Astrocyte of the hippocampus (primary cell): ENCODE data around the gene WBP1.
"Not testable (repeated sequence)": the region's sequence is repeated elsewhere in the genome, so short reads cannot be mapped to it uniquely, and the experiment has no call there.

Experiments used
- DNase-seq: peaks from one replicate; pipeline ENCODE4 v3.0.0; 2011; ENCODE audit warnings: low read depth, low spot score

Gene WBP1

DNA sequence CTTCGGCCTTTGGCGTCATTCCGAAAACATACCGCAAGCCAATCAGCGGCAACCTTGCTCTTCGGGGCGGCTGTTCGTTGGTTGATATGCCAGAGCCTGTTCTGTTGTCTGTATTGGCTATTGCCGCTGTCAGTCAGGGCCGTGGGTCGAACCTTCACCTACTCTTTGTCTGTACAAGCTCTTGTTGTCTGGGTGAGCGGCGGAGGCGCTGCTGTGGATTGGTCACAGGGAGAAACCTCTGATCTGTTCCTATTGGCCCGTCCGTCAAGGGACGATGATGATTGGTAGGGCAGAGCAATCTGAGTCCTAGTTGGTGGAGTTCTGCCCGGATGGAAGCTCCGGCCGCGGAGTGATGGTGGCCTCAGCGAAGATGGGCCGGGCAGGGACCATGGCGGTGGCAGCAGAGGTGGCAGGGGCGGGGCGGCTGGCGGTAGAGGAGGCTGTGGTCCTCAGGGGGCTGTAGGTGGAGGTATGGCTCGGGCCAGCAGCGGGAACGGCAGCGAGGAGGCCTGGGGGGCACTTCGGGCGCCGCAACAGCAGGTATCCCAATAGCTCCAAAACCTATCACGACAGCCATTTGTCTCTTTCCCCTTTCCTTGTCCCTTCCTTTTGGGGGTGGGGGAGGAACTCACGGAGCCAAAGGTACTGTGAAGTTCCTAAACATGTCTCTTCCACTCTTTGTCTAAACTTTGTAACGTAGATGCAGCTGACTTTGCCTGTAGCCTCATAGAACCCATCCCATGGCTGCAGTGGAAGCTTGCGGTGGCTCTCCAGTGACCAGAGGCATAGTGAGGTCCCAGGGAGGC lies at the start of gene WBP1:
Gene WBP1, plus strand, starts transcription at position 307 of the 806 bp plus-strand sequence. Its CDS starts 165 bp downstream, at position 472.
- DNase-seq = peak; percentile 100

- no peak for DNase-seq
Observed at GRCh38 chr2:74413001-74413698, 45.1 kb upstream of the WBP1 start.

DNA sequence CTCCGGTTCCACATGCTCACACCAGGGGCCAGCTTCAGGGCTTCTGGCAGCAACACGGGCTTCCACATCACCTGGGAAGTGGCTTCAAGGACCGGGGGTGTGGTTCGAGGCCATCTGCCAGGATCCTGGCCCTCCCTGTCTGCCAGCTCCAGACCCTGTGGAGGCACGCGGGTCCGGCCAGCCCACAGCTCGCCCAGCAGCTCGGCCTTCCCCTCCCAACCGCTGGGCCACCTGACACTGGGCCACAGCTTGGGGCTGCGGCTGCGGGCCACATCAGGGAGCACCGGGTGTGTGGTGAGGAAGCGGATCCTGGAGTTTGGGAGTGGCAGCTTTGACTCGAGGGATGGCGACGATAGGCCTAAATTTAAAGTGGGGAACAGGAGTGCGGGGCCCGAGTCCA lies 43.8 kb upstream of the WBP1 start:
- no peak for DNase-seq

DNA sequence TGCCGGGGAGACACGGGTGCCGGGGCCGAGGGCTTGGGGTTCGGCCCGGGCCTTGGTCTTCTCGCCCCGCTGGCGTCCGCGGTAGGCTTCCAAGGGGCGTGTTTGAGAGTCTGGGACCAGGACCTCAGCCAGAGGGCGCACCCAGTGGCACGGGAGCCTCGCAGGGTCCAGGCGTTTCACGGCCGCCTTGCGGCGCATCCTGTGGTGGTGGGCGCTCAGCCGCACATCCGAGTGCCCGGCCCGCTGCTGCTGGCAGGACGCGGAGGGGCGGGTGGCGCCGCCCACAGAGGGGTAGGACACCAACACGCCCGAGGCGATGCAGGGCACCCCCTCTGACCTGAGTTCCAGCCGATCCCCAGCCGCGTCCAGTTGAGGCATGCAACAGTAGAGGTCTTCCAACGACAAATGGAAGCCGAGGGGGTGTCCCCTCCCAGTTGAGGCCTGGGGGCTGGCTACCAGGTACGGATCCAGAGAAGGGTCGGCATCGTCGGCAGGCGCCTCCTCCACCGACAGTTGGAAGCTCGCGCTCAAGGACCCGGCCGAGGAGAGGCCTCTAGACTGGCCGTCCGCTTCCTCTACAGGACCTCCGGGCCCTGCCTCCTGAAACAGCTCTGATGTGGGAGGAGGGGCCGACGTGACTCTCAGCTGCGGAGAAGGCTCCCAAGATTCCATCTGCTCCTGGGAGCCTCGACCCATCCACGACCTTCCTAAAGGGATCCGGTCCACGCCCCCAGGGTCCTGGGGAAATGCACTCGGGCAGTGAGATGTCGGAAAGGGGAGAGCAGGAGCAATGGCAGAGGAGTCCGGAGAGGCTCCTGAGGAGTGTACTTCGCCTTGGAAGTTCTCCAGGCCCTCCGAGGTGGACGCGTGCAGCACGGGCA lies 43.1 kb upstream of the WBP1 start:
- DNase-seq = peak; percentile 52

DNA sequence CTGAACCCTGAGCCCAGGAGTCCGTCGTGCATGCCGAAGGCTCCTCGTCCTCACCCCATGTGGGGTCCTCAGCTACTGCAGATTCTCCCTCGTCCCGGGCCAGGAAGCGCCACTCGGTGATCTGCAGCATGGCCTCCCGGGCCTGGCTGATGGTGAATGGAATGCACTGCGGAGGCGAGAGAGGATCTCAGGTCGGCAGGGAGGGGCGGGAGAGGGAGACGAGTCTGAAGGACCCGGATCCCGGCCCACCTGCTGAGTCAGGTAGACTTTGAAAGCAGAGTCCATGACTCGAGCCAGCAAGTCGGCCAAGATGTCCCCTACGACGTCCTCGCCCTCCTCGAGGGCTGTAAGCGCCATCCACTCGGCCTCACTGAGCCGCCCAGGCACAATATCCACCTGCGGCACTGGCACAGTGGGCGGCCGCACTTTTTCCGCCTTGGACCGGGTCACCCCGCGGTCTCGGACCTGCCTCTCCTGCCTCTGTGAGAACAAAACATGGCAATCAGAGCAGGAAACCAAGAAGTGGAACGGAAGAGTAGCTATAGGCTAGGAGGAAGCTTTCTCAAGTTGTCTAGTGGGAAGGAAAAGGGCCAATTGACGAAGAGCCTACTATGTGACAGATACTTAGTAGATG lies 42.4 kb upstream of the WBP1 start:
- DNase-seq = no peak

- DNase-seq = no peak
Observed at GRCh38 chr2:74416778-74417177, 41.5 kb upstream of the WBP1 start.

- no peak for DNase-seq
Observed at GRCh38 chr2:74417197-74417596, 41.0 kb upstream of the WBP1 start.

DNA sequence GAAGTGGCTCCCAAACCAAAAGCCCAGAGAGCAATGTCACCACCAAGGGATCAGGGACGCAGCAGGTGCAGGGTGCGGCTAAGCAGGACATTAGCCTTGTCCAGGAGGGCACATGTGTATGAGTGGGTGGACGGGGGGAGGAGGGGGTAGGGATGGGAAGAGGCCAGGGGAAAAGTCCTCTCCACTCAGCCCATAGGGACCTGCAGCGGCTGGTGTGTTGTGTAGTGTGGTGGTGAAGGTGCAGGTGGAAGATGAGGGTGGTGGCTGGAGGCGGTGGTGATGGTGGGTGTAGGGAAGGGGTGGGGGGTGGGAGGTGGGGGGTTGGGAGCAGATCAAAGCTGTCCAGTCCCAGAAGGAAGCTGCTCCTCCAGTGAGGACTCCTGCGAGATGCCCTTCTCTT lies 40.5 kb upstream of the WBP1 start:
- DNase-seq = no peak

- DNase-seq = no peak
Observed at GRCh38 chr2:74418312-74418711, 39.9 kb upstream of the WBP1 start.

GRCh38 chr2:74419345-74419744 lies 38.9 kb upstream of the WBP1 start:
- DNase-seq = no peak

- no peak for DNase-seq
Observed at GRCh38 chr2:74420006-74420405, 38.2 kb upstream of the WBP1 start.

DNA sequence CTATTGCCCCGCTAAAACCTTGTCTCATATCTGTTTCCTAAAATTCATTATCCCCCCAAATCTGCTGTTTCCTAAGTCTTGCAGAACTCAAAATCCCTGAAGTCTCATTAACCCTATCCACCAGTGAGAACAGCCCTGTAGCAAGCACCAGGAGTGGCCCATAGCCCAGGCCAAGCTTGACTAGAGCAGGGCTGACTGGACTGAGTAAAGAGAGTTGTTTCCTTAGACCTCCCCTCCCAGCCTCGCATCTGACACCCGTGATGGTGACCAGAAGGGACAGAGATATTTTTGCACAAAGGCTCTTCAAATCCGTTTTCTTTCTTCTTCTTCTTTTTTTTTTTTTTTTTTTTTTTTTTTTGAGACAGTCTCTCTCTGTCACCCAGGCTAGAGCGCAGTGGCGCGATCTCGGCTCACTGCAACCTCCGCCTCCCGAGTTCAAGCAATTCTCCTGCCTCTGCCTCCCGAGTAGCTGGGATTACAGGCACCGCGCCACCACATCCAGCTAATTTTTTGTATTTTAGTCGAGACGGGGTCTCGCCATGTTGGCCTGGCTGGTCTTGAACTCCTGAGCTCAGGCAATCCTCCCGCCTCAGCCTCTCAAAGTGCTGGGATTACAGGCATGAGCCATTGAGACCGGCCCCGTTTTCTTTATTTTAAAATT lies 37.7 kb upstream of the WBP1 start:
- not testable (repeated sequence) for DNase-seq

DNA sequence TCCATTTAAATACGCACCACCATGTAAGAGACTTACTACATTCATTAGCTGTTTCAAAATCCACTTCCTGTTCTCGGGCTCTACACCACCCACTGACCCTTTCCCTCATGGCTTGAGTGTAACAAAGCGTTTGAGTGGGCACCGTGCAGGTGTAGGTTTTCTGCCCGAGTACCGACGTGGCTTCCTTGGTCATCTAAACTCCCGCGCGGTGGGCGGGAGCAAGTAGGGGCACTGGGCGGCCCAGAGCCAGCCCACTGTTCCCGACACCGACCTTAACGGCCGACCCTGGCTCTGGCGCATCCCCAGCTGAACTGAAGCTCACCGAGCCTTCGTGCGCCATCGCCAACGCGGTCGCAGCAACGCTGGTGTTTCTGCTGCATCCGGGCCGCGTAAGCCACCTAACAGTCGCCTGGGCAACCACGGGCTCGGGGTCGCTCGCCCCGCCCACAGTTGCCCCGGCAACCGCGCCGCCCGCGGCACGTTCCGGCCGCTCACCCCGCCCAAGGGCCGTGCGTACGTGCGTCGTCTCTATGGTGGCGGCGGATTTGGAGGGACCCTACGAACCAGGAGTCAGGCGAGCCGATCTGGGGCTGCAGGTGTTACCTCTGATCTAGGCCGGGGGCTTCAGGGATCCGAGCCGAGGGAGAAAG lies 36.9 kb upstream of the WBP1 start, which contains the start of the genes C2orf81 and WDR54:
Gene C2orf81, minus strand, starts transcription at position 399 of the 650 bp plus-strand sequence. Its CDS starts 59 bp downstream, at position 340.
Gene WDR54, plus strand, starts transcription at position 510 of the 650 bp plus-strand sequence. CDS start 424 bp downstream, outside the sequence.
- DNase-seq = peak; percentile 93

- no peak for DNase-seq
Observed at GRCh38 chr2:74423231-74424095, 34.8 kb upstream of the WBP1 start.

- peak; percentile 30 for DNase-seq
Observed at GRCh38 chr2:74424139-74424992, 33.9 kb upstream of the WBP1 start.

GRCh38 chr2:74424995-74425406 lies 33.2 kb upstream of the WBP1 start:
- DNase-seq = no peak

DNA sequence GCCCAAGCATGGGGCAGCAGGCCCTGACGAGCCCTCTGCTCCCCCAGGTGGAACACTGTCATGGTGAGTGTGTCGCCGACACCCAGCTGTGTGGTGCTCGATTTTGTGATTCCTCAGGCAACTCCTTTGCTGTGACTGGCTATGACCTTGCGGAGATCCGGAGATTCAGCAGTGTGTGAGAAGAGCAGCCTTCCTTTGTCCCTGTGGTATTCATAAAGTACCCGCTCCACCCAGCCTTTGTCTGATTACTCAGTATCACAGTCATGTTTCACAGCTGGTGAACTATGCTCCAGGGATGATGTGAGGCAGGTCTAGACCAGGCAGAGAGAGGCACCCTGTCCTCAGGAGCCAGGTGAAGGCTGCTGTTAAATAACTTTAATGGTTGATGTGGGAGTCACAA lies 32.7 kb upstream of the WBP1 start:
- DNase-seq = no peak

- DNase-seq = no peak
Observed at GRCh38 chr2:74426181-74426758, 32.0 kb upstream of the WBP1 start.
